Inflammatory macrophage (primary cell): ENCODE measurements around the gene CAPN5.

Source experiments
- DNase-seq, 2 donors: peaks; one replicate each; pipeline ENCODE4 v3.0.0-alpha.2; 2020 to 2022

The CAPN5 gene

DNA sequence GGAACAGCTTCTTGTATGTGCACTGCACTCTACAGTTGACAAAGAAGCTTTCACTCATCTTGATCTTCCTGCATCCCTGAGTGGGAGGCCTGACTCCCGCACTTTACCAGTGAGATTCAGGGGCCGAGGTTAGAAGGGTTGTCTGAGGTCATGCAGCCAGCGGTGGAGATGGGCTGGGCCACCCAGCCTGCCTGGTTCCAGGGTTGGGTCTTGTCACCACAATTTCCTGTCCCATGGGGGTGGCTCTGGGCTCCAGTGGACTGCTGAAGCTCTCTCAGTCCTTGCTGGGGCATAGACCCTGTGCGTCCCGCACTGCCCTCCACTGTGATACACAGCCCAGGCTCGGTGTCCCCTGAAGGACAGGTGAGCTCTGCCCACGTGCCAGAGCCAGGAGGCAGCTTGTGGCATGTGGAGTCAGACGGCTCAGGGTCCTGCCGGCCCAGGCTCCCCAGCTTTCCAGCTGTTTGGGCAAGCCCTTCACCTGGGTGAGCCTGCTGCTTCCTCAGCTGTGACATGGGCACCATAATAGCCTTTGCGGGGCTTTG, 54.4 kb downstream of the CAPN5 start:
- DNase-seq, result no peak

DNA sequence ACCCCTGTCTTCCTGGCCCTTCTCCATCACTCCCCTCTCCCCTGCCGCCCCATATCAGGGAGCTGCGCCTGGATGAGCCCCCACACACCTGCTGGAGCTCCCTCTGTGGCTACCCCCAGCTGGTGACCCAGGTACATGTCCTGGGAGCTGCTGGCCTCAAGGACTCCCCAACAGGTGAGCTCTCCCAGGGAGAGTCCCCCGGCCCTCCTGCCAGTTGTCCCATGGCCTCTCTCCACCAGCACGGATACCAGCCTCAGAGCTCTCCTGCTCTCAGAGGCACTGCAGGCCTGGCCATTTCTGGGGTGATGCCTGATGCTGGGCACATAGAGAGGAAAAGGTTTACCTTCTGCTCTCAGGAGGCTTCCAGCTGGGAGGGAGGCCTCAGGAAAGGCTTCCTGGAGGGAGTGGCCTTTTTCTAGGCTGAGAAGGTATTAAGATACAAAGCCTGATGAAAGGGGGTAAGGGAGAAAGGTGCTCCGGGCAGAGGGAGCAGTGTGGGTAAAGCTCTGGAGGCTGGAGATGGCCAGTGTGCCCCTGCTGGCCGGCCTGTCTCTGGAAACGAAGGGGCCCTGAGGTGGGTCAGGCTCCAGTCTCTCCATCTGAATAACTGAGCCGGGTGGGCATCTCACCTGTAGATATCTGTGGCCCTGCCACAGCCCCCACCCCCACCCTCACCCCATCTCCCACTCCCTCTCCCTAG, 55.3 kb downstream of the CAPN5 start:
- DNase-seq, result no peak

DNA sequence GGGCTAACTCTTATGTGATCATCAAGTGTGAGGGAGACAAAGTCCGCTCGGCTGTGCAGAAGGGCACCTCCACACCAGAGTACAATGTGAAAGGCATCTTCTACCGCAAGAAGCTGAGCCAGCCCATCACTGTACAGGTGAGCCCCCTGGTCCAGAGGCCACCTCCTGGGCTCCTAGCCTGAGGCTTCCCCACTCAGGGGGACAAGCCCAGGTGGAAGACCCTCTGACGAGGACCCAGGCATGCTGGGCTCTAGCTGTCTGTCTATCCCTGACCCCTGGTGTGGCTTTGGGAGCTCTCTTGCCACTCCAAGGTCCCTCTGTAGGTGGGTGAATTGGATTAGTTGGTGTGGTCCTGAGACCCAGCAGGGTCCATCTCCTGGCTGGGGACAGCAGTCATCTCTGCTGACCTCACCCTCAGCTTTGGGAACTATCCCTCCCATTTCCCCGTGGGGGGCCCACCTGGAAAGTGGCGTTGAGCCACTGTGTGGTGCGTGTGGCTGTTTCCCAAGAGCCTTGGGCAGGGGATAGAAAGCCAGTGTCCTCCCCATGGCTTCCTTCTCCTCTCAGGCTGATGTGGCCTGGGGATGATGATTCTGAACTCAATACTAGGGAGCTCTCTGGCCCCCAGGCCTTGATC, 55.9 kb downstream of the CAPN5 start:
- DNase-seq, result no peak

DNA sequence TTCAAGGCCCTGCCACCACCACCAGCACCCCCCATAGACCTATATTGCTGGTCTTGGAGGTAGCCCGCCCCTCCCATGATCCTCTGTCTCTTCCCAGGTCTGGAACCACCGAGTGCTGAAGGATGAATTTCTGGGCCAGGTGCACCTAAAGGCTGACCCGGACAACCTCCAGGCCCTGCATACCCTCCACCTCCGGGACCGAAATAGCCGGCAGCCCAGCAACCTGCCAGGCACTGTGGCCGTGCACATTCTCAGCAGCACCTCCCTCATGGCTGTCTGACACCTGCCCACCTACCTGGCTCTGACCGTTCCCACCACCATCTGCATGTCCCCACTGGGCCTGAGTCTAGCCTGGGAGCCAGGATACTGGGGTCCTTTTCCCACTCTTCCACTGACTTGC, 56.8 kb downstream of the CAPN5 start:
- DNase-seq, result no peak

DNA sequence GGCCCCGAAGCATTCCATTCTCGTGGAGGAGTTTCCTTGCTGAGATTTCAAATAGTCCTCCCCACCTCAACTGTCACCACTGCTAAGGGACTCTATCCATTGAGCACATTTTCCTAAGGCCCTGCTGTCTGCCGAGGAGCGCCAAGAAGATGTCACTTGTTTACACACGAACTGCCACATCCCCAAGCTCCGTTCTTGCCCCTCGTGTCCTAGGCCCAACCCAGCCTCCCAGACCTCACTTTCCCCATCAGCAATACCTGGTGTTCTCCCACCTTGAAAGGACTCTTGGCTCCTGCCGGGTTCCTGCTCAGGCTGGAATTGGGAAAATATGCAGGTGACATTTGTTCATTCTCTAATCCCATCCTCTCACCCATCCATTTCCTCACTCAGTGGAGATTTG, 57.3 kb downstream of the CAPN5 start:
- DNase-seq, result no peak

DNA sequence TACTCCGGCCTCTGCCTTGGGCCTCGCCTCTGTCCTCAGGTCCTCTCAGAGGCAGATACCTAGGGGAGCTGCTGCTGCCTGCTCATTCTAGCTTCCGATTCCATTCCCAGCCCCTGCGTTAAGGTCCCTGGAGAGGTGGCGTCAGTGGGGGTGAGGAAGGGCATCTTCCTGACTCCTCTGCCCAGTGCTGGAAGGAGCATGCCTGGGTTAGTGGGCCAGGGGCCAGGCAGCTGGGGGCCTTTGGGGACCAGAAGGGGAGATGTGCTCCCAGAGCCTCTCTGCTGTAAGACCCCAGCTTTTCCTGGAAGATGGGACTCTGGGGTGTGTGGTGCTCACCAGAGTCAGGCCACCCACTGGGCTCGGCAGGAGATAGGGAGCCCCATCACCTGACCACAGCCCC, 57.7 kb downstream of the CAPN5 start:
- no peak for DNase-seq

- no peak for DNase-seq
These were observed 58.4 kb downstream of the CAPN5 start for GRCh38 chr11:77125191-77125590.

- DNase-seq, result no peak
These were observed 58.9 kb downstream of the CAPN5 start for GRCh38 chr11:77125695-77126094.

- DNase-seq, result no peak
These were observed 59.5 kb downstream of the CAPN5 start for GRCh38 chr11:77126156-77126775.

- DNase-seq, result no peak
These were observed 60.1 kb downstream of the CAPN5 start for GRCh38 chr11:77126861-77127234.

- peak; percentile 6 to 46 for DNase-seq
These were observed 60.6 kb downstream of the CAPN5 start for GRCh38 chr11:77127235-77127911.

- DNase-seq, result no peak
These were observed 61.3 kb downstream of the CAPN5 start, which contains the start of gene MYO7A for GRCh38 chr11:77127920-77128691. Gene MYO7A, plus strand, starts transcription at chr11:77128246. Its CDS starts 2,389 bp downstream, at chr11:77130635.

DNA sequence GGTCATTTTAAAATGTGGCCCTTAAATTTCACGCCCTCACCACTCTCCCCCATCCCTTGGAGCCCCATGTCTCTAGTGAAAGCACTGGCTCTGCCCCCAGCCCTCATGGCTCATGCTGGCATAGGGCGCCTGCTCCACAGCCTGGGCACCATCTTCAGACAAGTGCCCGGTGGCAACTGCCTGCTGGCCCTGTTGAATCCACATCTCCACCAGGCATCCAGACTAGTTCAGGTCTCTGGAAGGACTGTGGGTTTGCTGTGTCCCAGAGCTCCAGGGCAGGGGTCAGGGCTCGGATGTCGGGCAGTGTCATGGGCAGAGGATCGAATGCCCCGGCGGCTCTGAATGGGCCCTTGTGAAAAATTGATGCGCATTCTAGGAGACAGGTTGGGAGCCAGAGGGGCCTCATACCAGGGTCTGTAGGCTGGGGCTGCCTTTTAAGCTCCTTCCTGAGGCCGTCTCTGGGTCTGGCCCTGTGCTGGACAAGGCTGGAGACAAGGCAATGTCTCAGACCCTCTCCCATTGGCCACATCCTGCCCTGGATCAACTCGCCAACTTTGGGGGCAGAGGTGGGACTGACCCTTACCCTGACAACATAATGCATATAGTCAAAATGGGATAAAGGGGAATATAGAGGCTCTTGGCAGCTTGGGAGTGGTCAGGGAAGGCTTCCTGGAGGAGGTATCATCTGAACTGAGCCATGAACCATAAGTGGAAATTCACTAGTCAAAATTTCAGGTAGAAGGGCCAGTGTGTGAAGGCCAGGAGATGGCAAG, 62.5 kb downstream of the CAPN5 start:
- no peak for DNase-seq

DNA sequence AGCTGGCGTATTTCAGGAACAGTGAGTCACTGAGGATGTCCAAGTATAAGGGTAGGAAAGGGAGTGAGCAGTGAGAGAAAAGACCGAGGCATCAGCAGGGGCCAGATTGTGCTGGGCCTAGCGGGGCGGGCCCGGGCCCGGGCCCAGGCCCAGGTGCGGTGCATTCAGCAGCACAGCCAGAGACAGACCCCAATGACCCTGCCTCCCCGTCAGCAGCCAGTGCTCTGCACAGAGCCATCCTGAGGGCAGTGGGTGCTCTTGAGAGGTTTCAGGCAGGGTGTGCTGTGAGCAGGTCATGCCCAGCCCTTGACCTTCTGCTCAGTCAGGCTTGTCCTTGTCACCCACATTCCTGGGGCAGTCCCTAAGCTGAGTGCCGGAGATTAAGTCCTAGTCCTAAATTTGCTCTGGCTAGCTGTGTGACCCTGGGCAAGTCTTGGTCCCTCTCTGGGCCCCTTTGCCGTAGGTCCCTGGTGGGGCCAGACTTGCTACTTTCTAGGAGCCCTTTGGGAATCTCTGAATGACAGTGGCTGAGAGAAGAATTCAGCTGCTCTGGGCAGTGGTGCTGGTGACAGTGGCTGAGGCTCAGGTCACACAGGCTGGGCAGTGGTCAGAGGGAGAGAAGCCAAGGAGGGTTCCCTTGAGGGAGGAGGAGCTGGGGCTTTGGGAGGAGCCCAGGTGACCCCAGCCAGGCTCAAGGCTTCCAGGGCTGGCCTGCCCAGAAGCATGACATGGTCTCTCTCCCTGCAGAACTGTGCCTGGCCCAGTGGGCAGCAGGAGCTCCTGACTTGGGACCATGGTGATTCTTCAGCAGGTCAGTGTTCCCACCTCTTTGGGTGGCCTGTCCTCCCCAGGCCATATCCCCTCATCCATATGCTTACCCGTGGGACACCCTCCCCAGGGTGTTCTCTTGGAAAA, 63.3 kb downstream of the CAPN5 start:
- DNase-seq, result no peak

DNA sequence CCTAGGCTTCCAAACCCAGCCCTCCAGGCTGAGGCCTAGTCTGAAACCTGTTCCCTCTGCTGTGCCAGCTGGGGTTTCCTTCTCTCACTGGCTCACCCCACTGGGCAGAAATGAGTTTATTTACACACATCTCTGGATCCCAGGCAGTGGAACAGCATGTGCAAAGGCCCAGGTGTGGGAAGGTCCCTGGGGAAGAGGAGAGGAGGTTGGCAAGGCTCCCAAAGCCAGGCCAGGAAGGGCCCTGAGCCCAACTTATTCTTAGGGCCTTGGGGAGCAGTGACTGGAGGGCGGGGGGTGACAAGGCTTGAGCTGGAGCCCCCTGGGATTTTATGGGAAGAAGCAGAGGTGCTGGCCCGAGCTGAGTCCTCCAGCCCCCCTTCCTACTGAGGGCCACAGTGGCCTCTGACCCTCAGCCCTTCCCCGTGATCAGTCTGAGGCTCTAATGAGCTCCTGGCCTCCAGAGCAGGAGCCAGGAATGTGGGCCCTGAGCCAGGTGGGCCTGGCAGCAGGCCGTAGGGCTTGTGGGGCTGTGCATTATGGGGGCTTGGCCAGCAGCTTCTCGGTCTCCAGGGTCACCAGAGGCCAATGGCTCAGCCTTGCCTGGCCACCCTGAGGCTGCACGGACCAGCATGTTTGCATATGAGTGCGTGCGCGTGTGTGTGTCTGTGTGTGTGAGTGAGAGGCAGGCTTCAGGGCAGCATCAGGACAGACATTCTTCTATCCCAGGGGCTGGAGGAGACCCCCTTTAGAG, 64.2 kb downstream of the CAPN5 start:
- no peak for DNase-seq

DNA sequence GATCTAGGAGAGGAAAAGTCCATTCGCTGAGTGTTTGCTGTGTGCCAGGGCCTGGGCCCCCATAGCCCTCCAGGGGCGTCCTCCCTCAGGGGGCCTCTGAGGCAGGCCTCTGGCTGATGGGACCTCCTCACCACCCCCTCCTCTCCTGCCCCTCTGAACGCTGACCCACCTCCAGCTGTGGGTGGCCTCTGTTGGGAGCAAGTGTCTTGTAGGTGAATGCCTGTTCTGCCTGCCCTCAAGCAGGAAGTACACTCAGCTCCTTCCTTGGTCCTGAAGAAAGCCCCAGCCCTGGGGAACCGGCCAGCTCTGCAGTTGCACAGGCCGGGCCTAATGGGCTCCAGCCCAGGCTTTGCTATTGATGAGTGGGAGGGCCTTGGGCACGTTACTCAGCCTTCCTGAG, 64.8 kb downstream of the CAPN5 start:
- no peak for DNase-seq

- DNase-seq, result no peak
These were observed 68.3 kb downstream of the CAPN5 start for GRCh38 chr11:77135069-77135468.

DNA sequence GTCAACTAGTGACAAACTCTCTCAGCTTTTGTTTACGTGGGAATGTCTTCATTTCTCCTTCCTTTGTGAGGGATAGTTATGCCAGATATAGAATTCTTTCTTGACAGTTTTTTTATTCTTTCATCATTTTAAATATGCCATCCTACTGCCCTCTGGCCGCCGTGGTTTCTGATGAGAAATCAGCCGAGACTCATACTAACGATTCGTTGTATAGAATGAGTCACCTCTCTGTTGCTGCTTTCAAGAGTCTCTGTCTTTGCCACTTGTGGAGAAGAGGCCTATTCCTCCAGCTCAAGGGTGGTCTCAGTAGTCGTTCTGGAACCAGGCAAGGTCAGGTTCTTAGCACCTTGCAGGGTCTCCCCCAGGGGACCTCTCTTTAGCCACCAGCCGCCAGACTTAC, 69.3 kb downstream of the CAPN5 start:
- no peak for DNase-seq

DNA sequence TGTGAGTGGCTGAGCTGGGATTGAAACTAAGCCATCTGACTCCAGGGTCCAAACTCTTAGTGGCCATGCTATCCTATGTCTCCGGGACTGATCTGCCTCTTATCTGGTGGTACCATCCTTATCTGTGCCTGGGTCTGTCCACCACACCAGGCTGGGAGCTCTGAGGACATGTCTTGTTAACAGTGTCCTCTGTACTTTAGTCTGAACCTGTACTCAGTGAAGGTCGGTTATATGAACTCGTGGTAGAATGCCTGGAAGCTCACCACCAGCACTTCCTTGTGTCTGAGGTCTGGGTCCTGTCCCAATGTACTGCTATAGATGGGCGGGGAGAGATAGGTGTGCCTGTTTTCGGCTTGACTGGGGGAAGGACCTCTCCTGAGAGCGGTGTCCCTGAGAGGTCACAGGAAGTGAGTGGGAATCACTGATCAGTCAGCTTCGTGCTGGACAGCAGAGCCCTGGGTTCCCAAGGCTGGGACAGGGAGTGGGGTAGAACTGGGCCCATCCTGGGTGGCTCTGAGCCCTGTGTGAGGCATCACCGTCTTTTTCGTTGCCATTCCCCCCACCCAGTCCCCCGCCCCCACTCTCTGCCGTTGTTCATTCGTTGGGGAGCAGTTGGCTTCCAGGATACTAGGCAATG, 70.1 kb downstream of the CAPN5 start:
- no peak for DNase-seq
